ENCODE results near the gene BARHL2.
A peak's percentile ranks its signal among the peaks of the same experiment; 100 is the strongest.

The BARHL2 gene

GRCh38 chr1:90713741-90714509, 3.2 kb downstream of the BARHL2 start:
- DNase-seq, result no peak
- intact Hi-C loops (cut with DNase I), result no loop called here

GRCh38 chr1:90712915-90713730, 4.0 kb downstream of the BARHL2 start:
- intact Hi-C loops (cut with DNase I), result no loop called here
- no peak for DNase-seq

- no peak for DNase-seq
- intact Hi-C loops (cut with DNase I), result no loop called here
Measured at GRCh38 chr1:90712153-90712856, 4.8 kb downstream of the BARHL2 start.

GRCh38 chr1:90711696-90712095, 5.4 kb downstream of the BARHL2 start:
- DNase-seq, result no peak
- intact Hi-C loops (cut with DNase I), result no loop called here

- DNase-seq, result no peak
- intact Hi-C loops (cut with DNase I), result no loop called here
Measured at GRCh38 chr1:90710579-90711536, 6.2 kb downstream of the BARHL2 start.

GRCh38 chr1:90709535-90709934, 7.6 kb downstream of the BARHL2 start:
- DNase-seq, result no peak
- intact Hi-C loops (cut with DNase I), result no loop called here

- intact Hi-C loops (cut with DNase I), result no loop called here
Measured at GRCh38 chr1:90708826-90709225, 8.3 kb downstream of the BARHL2 start.

GRCh38 chr1:90708236-90708786, 8.8 kb downstream of the BARHL2 start:
- intact Hi-C loops (cut with DNase I), result no loop called here
- DNase-seq, result no peak

More at GRCh38 chr1:90708826-90709225, 8.3 kb downstream of the BARHL2 start:
- DNase-seq, result no peak

GRCh38 chr1:90707363-90707710, 9.8 kb downstream of the BARHL2 start:
- intact Hi-C loops (cut with DNase I), result no loop called here
- DNase-seq, result peak in 1 of 42 donors; percentile 34

- peak in 2 of 42 donors; percentile 35 to 45 for DNase-seq
- intact Hi-C loops (cut with DNase I), result no loop called here
Measured at GRCh38 chr1:90706437-90707362, 10.4 kb downstream of the BARHL2 start.

GRCh38 chr1:90705956-90706355, 11.1 kb downstream of the BARHL2 start:
- DNase-seq, result no peak
- intact Hi-C loops (cut with DNase I), result no loop called here

GRCh38 chr1:90704817-90705216, 12.3 kb downstream of the BARHL2 start:
- intact Hi-C loops (cut with DNase I), result no loop called here
- DNase-seq, result no peak

GRCh38 chr1:90694846-90695245, 22.3 kb downstream of the BARHL2 start:
- intact Hi-C loops (cut with DNase I), result no loop called here
- no peak for DNase-seq

GRCh38 chr1:90687747-90688146, 29.4 kb downstream of the BARHL2 start:
- intact Hi-C loops (cut with DNase I), result no loop called here
- no peak for DNase-seq

- no peak for DNase-seq
- intact Hi-C loops (cut with DNase I), result no loop called here
Measured at GRCh38 chr1:90675161-90675847, 41.8 kb downstream of the BARHL2 start.

GRCh38 chr1:90671741-90672140, 45.4 kb downstream of the BARHL2 start:
- DNase-seq, result no peak

GRCh38 chr1:90671251-90671650, 45.9 kb downstream of the BARHL2 start:
- no peak for DNase-seq
- intact Hi-C loops (cut with DNase I), result no loop called here

More at GRCh38 chr1:90671741-90672140, 45.4 kb downstream of the BARHL2 start:
- intact Hi-C loops (cut with DNase I), result no loop called here
